ENCODE data around the gene RASGRF1.

DNA sequence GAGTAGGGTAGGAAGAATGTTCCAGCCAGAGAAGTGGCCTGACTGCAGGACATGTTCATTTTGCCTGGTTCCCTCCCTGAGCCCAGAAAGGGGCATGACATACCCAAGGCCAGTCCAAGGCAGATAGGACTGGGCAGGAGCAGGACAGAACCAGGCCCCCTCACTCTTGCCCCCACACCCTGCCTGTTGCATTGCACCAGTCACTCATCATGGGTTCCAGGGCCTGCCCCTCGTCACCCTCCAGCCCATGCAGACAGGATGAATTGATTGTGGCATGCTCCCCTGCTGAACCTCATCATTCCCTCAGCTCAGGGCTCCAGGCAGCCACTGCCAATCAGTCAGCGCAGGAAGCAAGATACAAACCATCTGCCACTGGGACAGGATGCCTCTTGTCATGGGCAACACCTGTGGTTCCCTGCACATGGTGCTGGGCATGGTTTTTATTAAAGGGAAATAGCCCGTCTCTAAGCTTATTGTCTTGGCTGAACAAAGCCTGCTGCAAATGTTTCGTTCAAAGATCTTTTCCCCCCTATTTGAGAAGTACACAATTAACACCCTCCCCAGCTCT is 48.9 kb downstream of the RASGRF1 start:
- no peak for TF ChIP-seq POLR2A (IDR thresholded peaks at IDR 0.05)
- TF ChIP-seq POLR2AphosphoS5 (IDR thresholded peaks at IDR 0.05; ENCODE audit: insufficient read depth in 1 of 2, low read depth in 1 of 2) = no peak
- no peak for TF ChIP-seq CTCF (IDR thresholded peaks at IDR 0.05)
